ENCODE results near the gene SLC52A3.

Gene SLC52A3

GRCh38 chr20:766906-767305 lies 1.4 kb downstream of the SLC52A3 start:
- Histone ChIP-seq H3K4me2 (ENCODE audit: low read length) (no peak overlapping the region), H3K79me1 (ENCODE audit: low read length) (no peaks in the 10 kb centered on the region), H3K79me2 (ENCODE audit: control insufficient read depth, insufficient read depth, low read length) (no peaks in the 10 kb centered on the region), H3K4me3 (ENCODE audit: low read length) (no peak overlapping the region), H2BK5ac (ENCODE audit: low read length) (no peak overlapping the region), H2AK5ac (ENCODE audit: low read length) (no peak overlapping the region), H3K4me1 (ENCODE audit: control insufficient read depth, low read depth, low read length) (no peaks in the 10 kb centered on the region), H3K9ac (ENCODE audit: low read length) (no peak overlapping the region), H3K56ac (ENCODE audit: low read length) (no peak overlapping the region), H3K27ac (ENCODE audit: low read depth, low read length) (no peak overlapping the region), H3K23ac (ENCODE audit: low read length) (no peak overlapping the region), H4K8ac (ENCODE audit: low read depth, low read length) (no peak overlapping the region), H2BK120ac (ENCODE audit: low read depth, low read length) (no peak overlapping the region), H3K4ac (ENCODE audit: low read depth, low read length) (no peak overlapping the region), H3K27me3 (ENCODE audit: insufficient read depth, low read length, poor library complexity) (no peaks in the 10 kb centered on the region), H3K18ac (ENCODE audit: low read length) (no peak overlapping the region), H2BK15ac (replicated peaks; ENCODE audit: low read depth) (no peak overlapping the region), H4K5ac (ENCODE audit: low read length) (no peak overlapping the region), H3K36me3 (ENCODE audit: control insufficient read depth, insufficient read depth, low read length) (no peaks in the 10 kb centered on the region)
- DNase-seq = no peak
- no CpG with 5 or more reads among the region's 1 CpG for WGBS (ENCODE audit: extremely low coverage, insufficient coverage, low lambda C conversion rate)

DNA sequence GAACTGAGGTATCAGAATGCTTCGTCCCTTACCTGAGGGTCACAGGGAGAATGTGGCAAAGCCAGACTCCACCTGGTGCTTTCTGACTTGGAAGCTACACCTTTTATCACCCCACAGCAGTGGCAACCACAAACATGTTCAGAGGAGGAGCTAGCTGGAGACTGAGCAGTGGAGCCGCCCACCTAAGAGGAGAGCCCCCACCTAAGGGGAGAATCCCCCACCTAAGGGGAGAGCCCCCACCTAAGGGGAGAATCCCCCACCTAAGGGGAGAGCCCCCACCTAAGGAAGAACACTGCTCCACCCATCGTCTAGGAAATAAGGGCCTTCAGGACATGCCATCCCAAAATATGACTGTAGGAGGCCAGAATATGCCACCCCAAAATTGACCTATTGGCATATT lies 4.0 kb downstream of the SLC52A3 start:
- WGBS (ENCODE audit: extremely low coverage, insufficient coverage, low lambda C conversion rate) = no CpG with 5 or more reads among the region's 3 CpGs
- H2BK15ac ChIP-seq (replicated peaks; ENCODE audit: low read depth) = no peak overlapping the region
- H3K27ac ChIP-seq (ENCODE audit: low read depth, low read length) = no peak overlapping the region
- H3K23ac ChIP-seq (ENCODE audit: low read length) = no peak overlapping the region
- no peak overlapping the region for H4K8ac ChIP-seq (ENCODE audit: low read depth, low read length)
- no peak overlapping the region for H4K5ac ChIP-seq (ENCODE audit: low read length)
- H3K27me3 ChIP-seq (ENCODE audit: insufficient read depth, low read length, poor library complexity) = no peaks in the 10 kb centered on the region
- H3K4ac ChIP-seq (ENCODE audit: low read depth, low read length) = no peak overlapping the region
- no peaks in the 10 kb centered on the region for H3K79me1 ChIP-seq (ENCODE audit: low read length)
- no peak overlapping the region for H3K56ac ChIP-seq (ENCODE audit: low read length)
- H2AK5ac ChIP-seq (ENCODE audit: low read length) = no peak overlapping the region
- H2BK120ac ChIP-seq (ENCODE audit: low read depth, low read length) = no peak overlapping the region
- no peak overlapping the region for H3K9ac ChIP-seq (ENCODE audit: low read length)
- no peaks in the 10 kb centered on the region for H3K36me3 ChIP-seq (ENCODE audit: control insufficient read depth, insufficient read depth, low read length)
- H3K18ac ChIP-seq (ENCODE audit: low read length) = no peak overlapping the region
- DNase-seq = no peak
- H3K4me1 ChIP-seq (ENCODE audit: control insufficient read depth, low read depth, low read length) = no peaks in the 10 kb centered on the region
- no peak overlapping the region for H3K4me2 ChIP-seq (ENCODE audit: low read length)
- no peak overlapping the region for H3K4me3 ChIP-seq (ENCODE audit: low read length)
- no peak overlapping the region for H2BK5ac ChIP-seq (ENCODE audit: low read length)
- no peaks in the 10 kb centered on the region for H3K79me2 ChIP-seq (ENCODE audit: control insufficient read depth, insufficient read depth, low read length)

DNA sequence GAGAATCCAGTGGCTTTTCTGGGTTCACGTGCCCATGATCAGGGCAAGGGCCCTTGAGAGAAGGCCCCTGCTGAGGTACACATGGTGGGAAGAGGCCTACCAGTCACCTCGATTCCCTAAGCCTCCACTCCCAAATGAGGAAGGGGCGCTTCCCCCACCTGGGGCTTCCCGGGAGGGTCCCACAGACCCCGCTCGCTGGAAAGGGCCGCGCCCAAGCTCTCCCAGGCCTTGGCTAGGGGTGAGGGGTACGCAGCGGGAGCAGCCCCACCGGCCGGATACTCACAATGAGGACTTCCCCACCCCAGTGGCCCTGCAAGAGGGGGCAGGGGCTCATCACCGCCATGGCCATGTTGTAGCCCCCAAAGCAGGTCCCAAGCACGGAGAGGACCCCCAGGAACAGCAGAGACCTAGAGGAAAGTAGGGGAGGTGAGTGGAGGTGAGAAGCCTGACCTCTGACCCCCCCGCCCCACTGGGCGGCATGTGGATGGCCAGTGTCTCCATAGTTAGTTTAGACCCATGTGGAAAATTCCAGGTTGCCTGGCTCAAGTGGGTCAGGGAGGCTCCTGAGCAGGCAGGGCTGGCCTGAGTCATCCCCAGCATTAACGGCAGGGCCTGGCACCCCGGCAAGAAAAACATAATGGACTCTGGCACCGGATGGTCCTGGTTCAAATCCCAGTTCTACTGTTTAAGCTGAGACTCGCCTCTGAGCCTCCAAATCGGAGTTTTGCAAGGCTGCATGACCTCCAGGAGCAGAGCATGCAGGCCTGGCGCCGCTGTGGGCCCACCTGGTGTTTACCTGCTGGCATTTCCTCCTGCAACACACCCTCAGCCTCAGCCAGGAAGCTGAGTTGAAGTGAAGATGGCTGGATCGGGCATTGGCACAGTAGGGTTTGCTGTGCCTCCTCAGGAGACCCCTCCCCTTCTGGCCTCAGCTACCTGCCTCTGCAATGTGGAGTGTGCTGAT lies 6.6 kb downstream of the SLC52A3 start:
- H2BK15ac ChIP-seq (replicated peaks; ENCODE audit: low read depth) = no peak overlapping the region
- no peaks in the 10 kb centered on the region for H3K79me2 ChIP-seq (ENCODE audit: control insufficient read depth, insufficient read depth, low read length)
- H2BK5ac ChIP-seq (ENCODE audit: low read length) = no peak overlapping the region
- DNase-seq = no peak
- no peaks in the 10 kb centered on the region for H3K4me1 ChIP-seq (ENCODE audit: control insufficient read depth, low read depth, low read length)
- WGBS (ENCODE audit: extremely low coverage, insufficient coverage, low lambda C conversion rate) = no CpG with 5 or more reads among the region's 24 CpGs
- no peaks in the 10 kb centered on the region for H3K79me1 ChIP-seq (ENCODE audit: low read length)
- H3K9ac ChIP-seq (ENCODE audit: low read length) = no peak overlapping the region
- no peak overlapping the region for H4K8ac ChIP-seq (ENCODE audit: low read depth, low read length)
- no peak overlapping the region for H4K5ac ChIP-seq (ENCODE audit: low read length)
- H3K27me3 ChIP-seq (ENCODE audit: insufficient read depth, low read length, poor library complexity) = no peaks in the 10 kb centered on the region
- no peak overlapping the region for H3K18ac ChIP-seq (ENCODE audit: low read length)
- no peak overlapping the region for H3K27ac ChIP-seq (ENCODE audit: low read depth, low read length)
- no peak overlapping the region for H3K56ac ChIP-seq (ENCODE audit: low read length)
- H2AK5ac ChIP-seq (ENCODE audit: low read length) = no peak overlapping the region
- H3K4me3 ChIP-seq (ENCODE audit: low read length) = no peak overlapping the region
- no peak overlapping the region for H2BK120ac ChIP-seq (ENCODE audit: low read depth, low read length)
- H3K36me3 ChIP-seq (ENCODE audit: control insufficient read depth, insufficient read depth, low read length) = no peaks in the 10 kb centered on the region
- H3K23ac ChIP-seq (ENCODE audit: low read length) = no peak overlapping the region
- no peak overlapping the region for H3K4me2 ChIP-seq (ENCODE audit: low read length)
- H3K4ac ChIP-seq (ENCODE audit: low read depth, low read length) = no peak overlapping the region

DNA sequence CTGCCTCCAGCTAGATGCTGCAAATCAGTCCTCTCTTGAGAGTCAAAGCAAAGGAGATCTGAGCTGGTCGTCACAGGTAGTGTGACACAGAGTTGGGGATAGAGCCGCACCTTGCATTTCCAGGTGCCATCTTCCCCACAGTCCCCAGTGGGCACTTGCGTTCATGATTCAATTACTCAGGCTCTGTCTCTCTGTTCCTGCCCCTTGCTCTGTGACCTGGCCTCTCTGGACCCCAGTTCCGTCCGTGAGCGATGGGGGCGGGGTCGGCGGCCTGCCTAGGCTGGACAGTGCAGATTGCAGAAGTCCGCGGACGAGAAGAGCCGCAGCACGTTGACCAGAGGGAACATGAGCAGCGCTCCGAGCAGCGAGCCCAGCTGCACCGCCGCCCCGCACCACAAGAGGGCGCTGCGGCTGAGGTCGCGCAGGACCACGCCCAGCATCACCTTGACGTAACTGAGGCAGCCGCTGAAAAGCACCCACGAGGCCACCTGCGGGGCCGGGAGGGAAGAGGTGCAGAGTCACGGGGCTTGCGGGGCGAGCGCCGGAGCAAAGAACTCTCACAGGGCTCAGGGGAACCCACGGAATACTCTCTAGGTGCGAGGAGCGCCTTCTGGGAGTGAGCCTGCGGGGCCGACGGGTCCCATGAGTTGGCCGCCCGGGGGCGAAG lies 7.4 kb downstream of the SLC52A3 start:
- Histone ChIP-seq H3K23ac (ENCODE audit: low read length) (no peak overlapping the region), H3K79me1 (ENCODE audit: low read length) (no peaks in the 10 kb centered on the region), H4K5ac (ENCODE audit: low read length) (no peak overlapping the region), H3K27ac (ENCODE audit: low read depth, low read length) (no peak overlapping the region), H4K8ac (ENCODE audit: low read depth, low read length) (no peak overlapping the region), H3K56ac (ENCODE audit: low read length) (no peak overlapping the region), H3K9ac (ENCODE audit: low read length) (no peak overlapping the region), H3K4me1 (ENCODE audit: control insufficient read depth, low read depth, low read length) (no peaks in the 10 kb centered on the region), H3K27me3 (ENCODE audit: insufficient read depth, low read length, poor library complexity) (no peaks in the 10 kb centered on the region), H2BK15ac (replicated peaks; ENCODE audit: low read depth) (no peak overlapping the region), H3K4ac (ENCODE audit: low read depth, low read length) (no peak overlapping the region), H2AK5ac (ENCODE audit: low read length) (no peak overlapping the region), H3K79me2 (ENCODE audit: control insufficient read depth, insufficient read depth, low read length) (no peaks in the 10 kb centered on the region), H3K4me3 (ENCODE audit: low read length) (no peak overlapping the region), H3K36me3 (ENCODE audit: control insufficient read depth, insufficient read depth, low read length) (no peaks in the 10 kb centered on the region), H3K4me2 (ENCODE audit: low read length) (no peak overlapping the region), H2BK5ac (ENCODE audit: low read length) (no peak overlapping the region), H3K18ac (ENCODE audit: low read length) (no peak overlapping the region), H2BK120ac (ENCODE audit: low read depth, low read length) (no peak overlapping the region)
- WGBS (ENCODE audit: extremely low coverage, insufficient coverage, low lambda C conversion rate) = no CpG with 5 or more reads among the region's 44 CpGs
- peak; percentile 73 for DNase-seq

DNA sequence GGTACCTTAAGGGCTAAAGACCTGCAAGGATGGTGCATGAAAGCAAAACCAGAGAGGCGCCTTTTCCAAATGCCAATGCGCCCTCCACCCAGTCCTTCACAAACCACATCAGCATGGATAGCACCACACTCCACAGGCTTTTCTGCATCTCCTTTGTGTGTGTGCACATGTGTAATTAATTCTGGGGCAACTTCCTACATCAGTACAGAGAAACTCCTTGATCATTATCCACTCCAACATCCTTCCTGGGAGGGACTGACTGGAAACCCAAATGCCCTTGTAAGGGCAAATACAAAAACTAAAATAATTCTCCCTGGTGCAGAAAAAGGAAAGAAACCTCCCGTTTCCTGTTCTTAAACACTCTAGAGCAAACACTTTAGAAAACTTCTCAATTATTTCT lies 10.8 kb downstream of the SLC52A3 start:
- H4K8ac ChIP-seq (ENCODE audit: low read depth, low read length) = no peak overlapping the region
- no peak overlapping the region for H3K27ac ChIP-seq (ENCODE audit: low read depth, low read length)
- H2BK5ac ChIP-seq (ENCODE audit: low read length) = no peak overlapping the region
- no peak overlapping the region for H2BK15ac ChIP-seq (replicated peaks; ENCODE audit: low read depth)
- H3K4me3 ChIP-seq (ENCODE audit: low read length) = no peak overlapping the region
- no peak overlapping the region for H3K9ac ChIP-seq (ENCODE audit: low read length)
- no peak overlapping the region for H3K56ac ChIP-seq (ENCODE audit: low read length)
- H3K4me1 ChIP-seq (ENCODE audit: control insufficient read depth, low read depth, low read length) = no peaks in the 10 kb centered on the region
- H2BK120ac ChIP-seq (ENCODE audit: low read depth, low read length) = no peak overlapping the region
- H3K23ac ChIP-seq (ENCODE audit: low read length) = no peak overlapping the region
- H3K18ac ChIP-seq (ENCODE audit: low read length) = no peak overlapping the region
- no peak overlapping the region for H3K4ac ChIP-seq (ENCODE audit: low read depth, low read length)
- no peaks in the 10 kb centered on the region for H3K36me3 ChIP-seq (ENCODE audit: control insufficient read depth, insufficient read depth, low read length)
- H4K5ac ChIP-seq (ENCODE audit: low read length) = no peak overlapping the region
- no peaks in the 10 kb centered on the region for H3K79me1 ChIP-seq (ENCODE audit: low read length)
- WGBS (ENCODE audit: extremely low coverage, insufficient coverage, low lambda C conversion rate) = no CpG with 5 or more reads among the region's 3 CpGs
- H3K79me2 ChIP-seq (ENCODE audit: control insufficient read depth, insufficient read depth, low read length) = no peaks in the 10 kb centered on the region
- DNase-seq = no peak
- no peak overlapping the region for H3K4me2 ChIP-seq (ENCODE audit: low read length)
- H3K27me3 ChIP-seq (ENCODE audit: insufficient read depth, low read length, poor library complexity) = no peaks in the 10 kb centered on the region
- no peak overlapping the region for H2AK5ac ChIP-seq (ENCODE audit: low read length)
